Spleen (tissue), 7 donors: ENCODE data around the gene KIF26B.

Experiments
- CTCF ChIP-seq, 11 experiments: fragments of 200-600 bp in 7 of 11; fragments of 450-650 bp in 4 of 11; sonication (generic) in 4 of 11; IDR thresholded peaks in 8 of 11; conservative IDR thresholded peaks in 3 of 11; 1 replicate in 7 of 11; 2 replicates in 4 of 11; pipeline versions ENCODE4 v1.4.0 to v1.8.0; 2016 to 2021; ENCODE audit warnings: antibody characterized with exemption in 11 of 11, inconsistent platforms in 4 of 11, mild to moderate bottlenecking in 1 of 11
- POLR2A ChIP-seq, 3 donors: fragments of 450-650 bp; IDR thresholded peaks; one replicate each; pipeline ENCODE4 v1.5.1; 2017; ENCODE audit warnings: antibody characterized with exemption in 3 of 3, mild to moderate bottlenecking in 1 of 3
- donor health status: DM: no; HTN: no; CAD: no; lungs with moderate emphysema.
- donor health status: DM: no; HTN: no; CAD: no.
- donor health status: DM: no; HTN: no; CAD: no.

- TF ChIP-seq POLR2A (IDR thresholded peaks at IDR 0.05) (no peak), CTCF (IDR thresholded peaks at IDR 0.05 in 8 of 11, conservative IDR thresholded peaks at IDR 0.05 in 3 of 11) (no peak)
Measured at GRCh38 chr1:245166471-245166885, 11.7 kb downstream of the KIF26B start.
